HG02623 (cell line): ENCODE measurements around the gene CTLA4.
"Not testable (repeated sequence)": the region's sequence is repeated elsewhere in the genome, so short reads cannot be mapped to it uniquely, and the experiment has no call there.

ENCODE experiments used
- ATAC-seq: cut with Tn5 transposase; IDR thresholded peaks from one replicate; pipeline ENCODE4 v1.9.1; 2021; ENCODE audit warnings: moderate library complexity; ENCODE audit not compliant: unreplicated experiment

The CTLA4 gene

GRCh38 chr2:203855274-203855673 lies 12.3 kb upstream of the CTLA4 start:
- no peak for ATAC-seq

GRCh38 chr2:203857656-203858055 lies 9.9 kb upstream of the CTLA4 start:
- ATAC-seq: no peak

GRCh38 chr2:203858176-203858575 lies 9.4 kb upstream of the CTLA4 start:
- ATAC-seq: no peak

GRCh38 chr2:203859030-203859789 lies 8.4 kb upstream of the CTLA4 start:
- ATAC-seq: no peak

GRCh38 chr2:203861197-203861596 lies 6.4 kb upstream of the CTLA4 start:
- no peak for ATAC-seq

- no peak for ATAC-seq
Measured at GRCh38 chr2:203861607-203862006, 6.0 kb upstream of the CTLA4 start.

- no peak for ATAC-seq
Measured at GRCh38 chr2:203869223-203870042, 1.9 kb downstream of the CTLA4 start.

- no peak for ATAC-seq
Measured at GRCh38 chr2:203870481-203870880, 2.9 kb downstream of the CTLA4 start.

GRCh38 chr2:203870941-203871340 lies 3.4 kb downstream of the CTLA4 start:
- ATAC-seq: no peak

GRCh38 chr2:203871371-203871983 lies 3.9 kb downstream of the CTLA4 start:
- peak; percentile 86 for ATAC-seq

GRCh38 chr2:203873461-203873860 lies 5.9 kb downstream of the CTLA4 start:
- no peak for ATAC-seq

GRCh38 chr2:203873921-203874631 lies 6.5 kb downstream of the CTLA4 start:
- ATAC-seq: no peak

- ATAC-seq: no peak
Measured at GRCh38 chr2:203875471-203875870, 7.9 kb downstream of the CTLA4 start.

- no peak for ATAC-seq
Measured at GRCh38 chr2:203876328-203876727, 8.8 kb downstream of the CTLA4 start.

- no peak for ATAC-seq
Measured at GRCh38 chr2:203878063-203878462, 10.5 kb downstream of the CTLA4 start.

GRCh38 chr2:203880557-203881125 lies 13.1 kb downstream of the CTLA4 start:
- ATAC-seq: no peak

- ATAC-seq: not testable (repeated sequence)
Measured at GRCh38 chr2:203881185-203881584, 13.6 kb downstream of the CTLA4 start.

GRCh38 chr2:203882551-203882950 lies 15.0 kb downstream of the CTLA4 start:
- no peak for ATAC-seq

GRCh38 chr2:203886661-203887151 lies 19.1 kb downstream of the CTLA4 start:
- no peak for ATAC-seq

GRCh38 chr2:203887677-203888076 lies 20.1 kb downstream of the CTLA4 start:
- no peak for ATAC-seq

- ATAC-seq: no peak
Measured at GRCh38 chr2:203889542-203889941, 22.0 kb downstream of the CTLA4 start.
